K562 (cell line): ENCODE data around the gene WWOX. TPM values are rescaled to one million over a fixed set of nuclear protein-coding genes. Genes with fewer than 3 reads are reported as not detected.

ENCODE experiments used
- ATAC-seq: fragments of 200-7000 bp; cut with Tn5 transposase; 3 replicates; pipeline ENCODE4 v1.9.1; 2020; ENCODE audit warnings: moderate library complexity
- BruUV-seq: library from RNA; stranded (reverse); fragments of 400-500 nt; replicated peaks from 2 replicates; lab custom pipeline; 2021; lab: Mats Ljungman, UMichigan
- CTCF ChIA-PET: fragments of 300-600 bp; formaldehyde crosslinking; extraction: SDS; loops from one replicate; lab custom pipeline; 2021; ENCODE audit warnings: low intra/inter-chr PET ratio; lab: Yijun Ruan, JAX
- POLR2A ChIA-PET: fragments of 300-600, 350-650 bp; sonication (Branson Sonifier 250); formaldehyde crosslinking; extraction: SDS; loops from one replicate; lab custom pipeline; 2021; ENCODE audit warnings: antibody characterized with exemption, inconsistent platforms; lab: Yijun Ruan, JAX
- DNase-seq, 4 experiments: peaks; one replicate each; pipeline versions ENCODE4 v3.0.0 to v3.0.0-alpha.2; 2011 to 2018; ENCODE audit warnings: low spot score in 3 of 4, mixed read lengths in 3 of 4; ENCODE audit errors: extremely low read depth in 1 of 4
- FAIRE-seq: peaks from 2 replicates; lab custom pipeline; 2011; peaks lifted over from hg19 to GRCh38; lab: Jason Lieb, UNC
- H2AFZ ChIP-seq: 2 replicates; pipeline ENCODE4 v1.6.0; 2011; ENCODE audit warnings: low read depth, low read length, control low read depth, inconsistent platforms
- H3K27ac ChIP-seq: fragments of 200-600 bp; 3 replicates; pipeline ENCODE4 v1.8.0; 2011; ENCODE audit warnings: low read depth, mild to moderate bottlenecking, control low read depth, inconsistent platforms, low read length, moderate library complexity, mixed read lengths; ENCODE audit errors: extremely low read depth
- H3K27me3 ChIP-seq, 2 experiments: fragments of 300-600 bp in 1 of 2; 2 replicates in 1 of 2; 3 replicates in 1 of 2; pipeline versions ENCODE4 v1.6.0 to v1.8.0; 2011; ENCODE audit warnings: inconsistent platforms in 2 of 2, low read length in 2 of 2, mild to moderate bottlenecking in 1 of 2, mixed read lengths in 1 of 2, moderate library complexity in 1 of 2; ENCODE audit not compliant: control insufficient read depth in 2 of 2, insufficient read depth in 2 of 2
- H3K36me3 ChIP-seq: fragments of 300-600 bp; 3 replicates; pipeline ENCODE4 v1.8.0; 2011; ENCODE audit warnings: mild to moderate bottlenecking, low read length, inconsistent platforms; ENCODE audit not compliant: control insufficient read depth, insufficient read depth
- H3K4me1 ChIP-seq, 2 experiments: fragments of 200-600 bp in 1 of 2; replicated peaks in 1 of 2; 2 replicates in 1 of 2; 3 replicates in 1 of 2; pipeline versions ENCODE4 v1.5.1 to v1.8.0; 2011; ENCODE audit warnings: inconsistent platforms in 2 of 2, low read length in 2 of 2, mild to moderate bottlenecking in 1 of 2, mixed read lengths in 1 of 2, moderate library complexity in 1 of 2; ENCODE audit not compliant: control insufficient read depth in 2 of 2, insufficient read depth in 2 of 2
- H3K4me2 ChIP-seq: 2 replicates; pipeline ENCODE4 v1.6.1; 2011; ENCODE audit warnings: low read length, control low read depth, inconsistent platforms, mixed read lengths; ENCODE audit not compliant: insufficient read depth
- H3K4me3 ChIP-seq: fragments of 200-600 bp; sonication (generic), shearing (Covaris generic); 2 replicates; pipeline ENCODE4 v1.5.1; 2016; ENCODE audit warnings: control low read depth, inconsistent platforms
- H3K79me2 ChIP-seq: fragments of 200-600 bp; 3 replicates; pipeline ENCODE4 v1.8.0; 2011; ENCODE audit warnings: low read length, inconsistent platforms; ENCODE audit not compliant: control insufficient read depth, insufficient read depth
- H3K9ac ChIP-seq, 2 experiments: 2 replicates each; pipeline versions ENCODE4 v1.6.0 to v1.6.1; 2011; ENCODE audit warnings: low read depth in 2 of 2, low read length in 2 of 2, control low read depth in 1 of 2, inconsistent platforms in 1 of 2, mild to moderate bottlenecking in 1 of 2, mixed read lengths in 1 of 2; ENCODE audit not compliant: insufficient read depth in 1 of 2
- H3K9me1 ChIP-seq: one replicate; pipeline ENCODE4 v1.6.0; 2011; ENCODE audit warnings: inconsistent platforms, mild to moderate bottlenecking, low read length, moderate library complexity; ENCODE audit not compliant: control insufficient read depth, insufficient read depth
- H3K9me3 ChIP-seq: replicated peaks from 2 replicates; pipeline ENCODE4 v1.5.1; 2011; ENCODE audit warnings: low read depth, low read length, inconsistent platforms; ENCODE audit not compliant: control insufficient read depth, insufficient read depth
- H4K20me1 ChIP-seq: replicated peaks from 2 replicates; pipeline ENCODE4 v1.6.1; 2011; ENCODE audit warnings: low read length, inconsistent platforms, mixed read lengths; ENCODE audit not compliant: control insufficient read depth, insufficient read depth
- CREM ChIP-seq: IDR thresholded peaks from 2 replicates; pipeline ENCODE4 v1.6.1; 2014; ENCODE audit warnings: antibody characterized with exemption, low read depth
- HMGN3 ChIP-seq: IDR thresholded peaks from 2 replicates; pipeline ENCODE4 v1.6.1; 2011; ENCODE audit warnings: borderline replicate concordance, low read depth, mild to moderate bottlenecking, mixed read lengths, low read length; ENCODE audit not compliant: insufficient read length; ENCODE audit errors: extremely low read depth
- NFIC ChIP-seq: fragments of 450-650 bp; IDR thresholded peaks from 2 replicates; pipeline ENCODE4 v1.6.1; 2017; ENCODE audit warnings: mild to moderate bottlenecking, inconsistent platforms
- ZBTB12 ChIP-seq: fragments of 250-450 bp; sonication (Bioruptor Pico); IDR thresholded peaks from 2 replicates; pipeline ENCODE4 v1.4.0; 2020
- ZNF12 ChIP-seq: sonication (generic); formaldehyde crosslinking; IDR thresholded peaks from 2 replicates; pipeline ENCODE4 v1.4.0; 2020; ENCODE audit warnings: mild to moderate bottlenecking, missing genetic modification reagents
- ZNF280A ChIP-seq: fragments of 450-650 bp; IDR thresholded peaks from 2 replicates; pipeline ENCODE4 v1.6.1; 2018; ENCODE audit warnings: mild to moderate bottlenecking, low read depth; ENCODE audit not compliant: partially characterized antibody
- ZNF584 ChIP-seq: fragments of 200-800 bp; sonication (Bioruptor generic); IDR thresholded peaks from 2 replicates; pipeline ENCODE4 v1.6.1; 2016; ENCODE audit warnings: low read depth, mild to moderate bottlenecking, missing genetic modification characterization, missing compliant biosample characterization
- WGBS: fragments of 100-300 bp; shearing (Covaris generic); methylation state at CpG from one replicate; pipeline ENCODE4 v1.1.6; 2016; ENCODE audit warnings: low coverage, mixed read lengths; ENCODE audit not compliant: insufficient coverage; ENCODE audit errors: missing lambda C conversion rate; 5-methylcytosine and 5-hydroxymethylcytosine counted together
- in situ Hi-C: fragments of 300-500 bp; cut with MboI; formaldehyde crosslinking; loops from 4 replicates; pipeline ENCODE4 v1.15.0; 2018; ENCODE audit warnings: inconsistent platforms, mixed read lengths
- intact Hi-C: fragments of 100-400 bp; cut with micrococcal nuclease; formaldehyde crosslinking; loops from 2 replicates; pipeline ENCODE4 v1.14.2; 2022
- polyA plus RNA-seq, 8 experiments: library from polyadenylated mRNA; depleted of rRNA in 4 of 8; stranded (reverse) in 5 of 8; unstranded in 3 of 8; fragments of >200 nt; fragmentation: Nextera tagmentation in 2 of 8; fragmentation: Illumina TruSeq in 1 of 8; extraction: Ambion mirVana in 2 of 8; extraction: Trizol in 1 of 8; gene quantifications; 2 replicates each; pipeline versions ENCODE4 v1.2.1 to v1.2.3, GENCODE V29; 2011 to 2014; ENCODE audit warnings: inconsistent platforms in 1 of 8, missing spikeins in 1 of 8
- total RNA-seq, 7 experiments: library from RNA; depleted of rRNA in 6 of 7; stranded (reverse); fragments of >200 nt in 6 of 7; fragmentation: Illumina TruSeq in 2 of 7; extraction: Trizol in 2 of 7; gene quantifications; 2 replicates each; pipeline versions ENCODE4 v1.2.1 to v1.2.3, GENCODE V29; 2011 to 2021; ENCODE audit warnings: low replicate concordance in 1 of 7
- TF ChIP-seq, protein P1 (sequence below): fragments of 450-650 bp; formaldehyde crosslinking; conservative IDR thresholded peaks from 2 replicates; pipeline ENCODE4 v1.4.0; 2022; ENCODE audit warnings: mild to moderate bottlenecking, missing genetic modification characterization

The WWOX gene
- total and polyA plus RNA-seq, 9 of the 15 experiments (the other 6 are each of a cell fraction or from before 2014, with no cell fraction given): 1.6 to 22.7 (median 8.1) TPM

- TF ChIP-seq ZNF280A: no peak
- no peak for TF ChIP-seq ZNF584 (CRISPR knock-in tag)
- TF ChIP-seq, protein P1, sequence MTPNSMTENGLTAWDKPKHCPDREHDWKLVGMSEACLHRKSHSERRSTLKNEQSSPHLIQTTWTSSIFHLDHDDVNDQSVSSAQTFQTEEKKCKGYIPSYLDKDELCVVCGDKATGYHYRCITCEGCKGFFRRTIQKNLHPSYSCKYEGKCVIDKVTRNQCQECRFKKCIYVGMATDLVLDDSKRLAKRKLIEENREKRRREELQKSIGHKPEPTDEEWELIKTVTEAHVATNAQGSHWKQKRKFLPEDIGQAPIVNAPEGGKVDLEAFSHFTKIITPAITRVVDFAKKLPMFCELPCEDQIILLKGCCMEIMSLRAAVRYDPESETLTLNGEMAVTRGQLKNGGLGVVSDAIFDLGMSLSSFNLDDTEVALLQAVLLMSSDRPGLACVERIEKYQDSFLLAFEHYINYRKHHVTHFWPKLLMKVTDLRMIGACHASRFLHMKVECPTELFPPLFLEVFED (CRISPR knock-in tag): no peak
- no peak for TF ChIP-seq ZBTB12 (CRISPR knock-in tag)
Observed at GRCh38 chr16:79107301-79107700, 1007.8 kb downstream of the WWOX start (continued).

DNA sequence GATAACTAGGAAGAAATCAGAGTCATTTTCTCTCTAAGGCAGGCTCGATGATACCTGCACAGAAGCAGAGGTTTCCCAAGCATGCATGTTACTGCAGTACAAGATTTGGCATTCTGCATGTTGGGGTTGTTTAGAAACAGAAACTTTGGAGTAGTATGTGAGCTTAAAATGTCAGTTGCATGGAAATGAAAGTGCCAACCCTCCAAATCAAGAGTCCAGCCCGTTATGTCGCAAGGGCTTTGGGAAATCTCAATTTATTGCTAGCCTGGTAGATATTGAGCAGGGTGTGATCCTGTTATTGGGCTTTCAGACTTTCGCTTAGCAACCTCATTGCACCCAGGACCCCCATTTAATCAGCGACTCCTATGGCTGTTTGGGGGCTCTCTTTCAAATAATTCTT, 1010.3 kb downstream of the WWOX start:
- Histone ChIP-seq H3K36me3 (no peaks in the 10 kb centered on the region), H2AFZ (no peak overlapping the region), H3K9me1 (no peaks in the 10 kb centered on the region), H3K79me2 (no peaks in the 10 kb centered on the region), H3K4me3 (no peak overlapping the region), H3K9ac (no peak overlapping the region), H3K27ac (no peak overlapping the region), H3K27me3 (peaks cover 5 to 12% of the 10 kb centered on the region in 2 experiments; a peak in 3 of 5 replicates), H4K20me1 (no peaks in the 10 kb centered on the region), H3K4me1 (no peaks in the 10 kb centered on the region), H3K9me3 (no peaks in the 10 kb centered on the region), H3K4me2 (no peak overlapping the region)
- DNase-seq (no peak), FAIRE-seq (no peak), ATAC-seq (no peak)
- POLR2A ChIA-PET: no interaction called here
- in situ Hi-C loops (no loop called here), intact Hi-C loops (no loop called here)
- no peak for TF ChIP-seq NFIC
- TF ChIP-seq ZNF12 (CRISPR knock-in tag): no peak
- TF ChIP-seq HMGN3: no peak
- no peak for TF ChIP-seq CREM
- CTCF ChIA-PET: no interaction called here
- no TSS peak for BruUV-seq
- WGBS: 0% methylated on average over 5 of the region's 5 CpGs
